ENCODE results near the gene TEX22.
A peak's percentile ranks its signal among the peaks of the same experiment; 100 is the strongest.

TEX22 gene

DNA sequence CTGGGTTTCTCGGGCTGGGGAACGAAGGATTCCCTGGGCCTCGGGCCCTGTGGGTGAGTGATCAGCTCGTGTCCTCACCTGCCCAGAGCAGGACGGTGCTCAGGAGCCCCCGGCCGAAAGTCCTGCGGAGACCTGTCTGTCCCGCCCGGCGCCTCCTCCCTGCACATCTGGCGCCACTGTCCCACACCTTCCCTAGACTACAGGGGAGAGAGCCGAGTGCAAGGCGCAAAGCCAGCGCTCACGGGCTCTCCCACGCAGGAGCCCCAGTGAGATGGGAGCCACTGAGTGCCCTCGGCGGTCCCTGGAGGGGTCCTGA, 13.1 kb upstream of the TEX22 start:
- no peak for DNase-seq

GRCh38 chr14:105385698-105386365, 12.5 kb upstream of the TEX22 start:
- DNase-seq: peak; percentile 55 to 70 (median 67)

DNA sequence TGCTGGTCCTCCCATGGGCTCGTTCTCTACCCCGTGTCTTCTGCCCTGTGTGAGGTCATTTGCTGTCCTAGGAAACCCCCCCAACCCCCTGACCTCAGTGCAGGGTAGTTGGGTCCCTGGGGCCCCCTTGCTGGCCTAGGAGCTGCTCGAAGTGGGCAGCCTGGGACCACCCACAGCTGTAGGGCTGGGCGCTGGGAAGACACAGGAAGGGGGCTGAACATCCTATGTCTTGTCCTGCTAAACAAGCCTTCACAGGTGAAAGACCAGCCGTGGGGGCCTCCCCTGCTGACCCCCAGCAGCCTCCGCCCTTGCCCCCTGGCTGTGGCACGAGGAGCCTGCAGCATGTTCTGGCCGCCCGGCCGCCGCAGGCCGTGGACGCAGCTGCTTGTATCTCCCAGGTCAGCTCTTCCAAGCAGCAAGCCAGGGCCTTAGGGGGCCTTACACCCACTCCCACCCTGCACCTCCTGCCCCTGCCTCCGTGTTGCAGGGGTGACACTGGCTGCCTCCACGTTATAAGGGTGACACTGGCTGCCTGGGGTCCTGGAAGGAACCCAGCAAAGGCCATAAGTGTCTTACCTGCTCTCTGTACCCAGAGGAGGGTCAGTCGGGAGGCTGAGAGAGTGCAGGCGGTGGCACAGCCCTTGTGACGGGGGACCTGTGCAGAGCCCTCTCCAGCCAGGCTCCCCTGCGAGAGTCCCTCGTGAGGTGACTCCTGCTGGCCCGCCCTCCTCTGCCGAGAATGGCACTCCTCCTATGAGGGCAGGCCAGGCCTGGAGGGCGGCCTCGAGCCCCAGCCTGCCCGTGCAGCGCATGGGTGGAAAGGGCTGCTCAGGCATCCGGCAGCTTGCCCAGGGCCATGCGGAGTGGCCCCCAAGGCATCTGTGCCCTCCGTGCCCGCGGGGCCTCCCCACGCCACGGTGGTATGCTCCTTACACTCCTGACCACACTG, 11.5 kb upstream of the TEX22 start:
- no peak for DNase-seq

GRCh38 chr14:105387530-105387922, 10.8 kb upstream of the TEX22 start:
- DNase-seq: no peak

DNA sequence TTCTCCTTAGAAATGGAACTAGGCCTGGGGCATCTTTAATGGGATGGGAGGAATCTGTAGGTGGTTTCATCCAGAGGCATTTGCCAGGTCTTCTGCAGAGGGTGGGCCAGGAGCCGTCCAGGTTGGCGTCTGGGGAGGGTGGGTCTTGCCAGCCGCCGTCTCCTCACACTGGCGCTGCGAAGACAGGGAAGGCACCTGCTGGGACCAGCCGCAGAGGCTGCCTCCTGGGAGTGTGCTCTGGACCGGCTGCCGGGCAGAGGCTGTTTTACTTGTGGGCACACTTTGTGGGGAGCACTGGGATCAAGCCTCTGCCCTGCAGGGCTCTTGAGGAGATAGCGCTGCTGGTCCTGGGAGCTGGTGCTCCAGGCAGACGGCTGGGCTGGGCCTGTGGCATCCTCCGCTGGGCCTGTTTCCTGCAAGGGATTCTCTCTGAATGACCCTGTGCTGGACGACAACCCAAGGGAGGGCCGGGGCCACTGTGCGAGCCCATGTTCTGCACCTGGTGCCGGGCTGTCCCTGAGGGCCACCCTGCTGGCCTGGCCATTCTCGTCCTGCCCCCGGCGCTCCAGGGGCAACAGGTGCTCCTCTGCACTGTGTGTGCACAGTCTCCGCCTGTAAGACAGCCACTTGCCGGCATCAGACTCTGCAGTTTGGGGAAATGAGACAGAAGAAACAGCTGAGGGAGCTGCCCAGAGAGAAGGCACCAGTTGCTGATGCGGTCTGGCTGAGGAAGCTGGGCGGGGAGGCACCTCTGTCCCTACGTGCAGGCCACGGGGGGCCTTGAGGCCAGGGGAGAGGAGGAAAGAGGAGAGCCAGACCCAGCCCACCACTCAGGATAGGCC, 10.0 kb upstream of the TEX22 start:
- DNase-seq: peak; percentile 36 to 53 (median 50)

- no peak for DNase-seq
Observed at GRCh38 chr14:105388976-105389375, 9.4 kb upstream of the TEX22 start.

DNA sequence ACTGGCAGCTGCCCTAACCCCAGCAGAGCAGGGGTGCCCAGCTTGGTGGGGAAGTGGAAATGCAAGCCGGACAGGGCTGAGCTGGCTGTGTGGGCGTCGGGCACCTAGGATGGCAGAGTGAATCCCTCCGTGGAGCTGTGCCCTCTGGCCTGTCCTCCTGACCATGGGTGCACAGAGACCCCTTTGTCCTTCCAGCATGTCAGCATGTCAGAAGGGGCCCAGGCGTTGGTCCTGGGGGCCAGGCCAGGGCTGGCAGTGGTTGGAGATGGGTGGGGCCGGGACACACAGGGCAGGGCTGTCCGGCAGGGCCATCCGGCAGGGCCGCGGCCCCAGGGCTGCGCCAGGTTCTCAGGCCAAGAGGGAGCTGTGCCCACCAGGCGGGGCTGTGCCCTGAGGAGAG, 8.8 kb upstream of the TEX22 start:
- peak; percentile 67 to 77 (median 68) for DNase-seq

- peak; percentile 58 to 78 (median 60) for DNase-seq
Observed at GRCh38 chr14:105389976-105390848, 8.1 kb upstream of the TEX22 start.

GRCh38 chr14:105390849-105391500, 7.4 kb upstream of the TEX22 start:
- DNase-seq: no peak

GRCh38 chr14:105391541-105391940, 6.8 kb upstream of the TEX22 start:
- no peak for DNase-seq

- DNase-seq: no peak
Observed at GRCh38 chr14:105392131-105393090, 5.9 kb upstream of the TEX22 start.

DNA sequence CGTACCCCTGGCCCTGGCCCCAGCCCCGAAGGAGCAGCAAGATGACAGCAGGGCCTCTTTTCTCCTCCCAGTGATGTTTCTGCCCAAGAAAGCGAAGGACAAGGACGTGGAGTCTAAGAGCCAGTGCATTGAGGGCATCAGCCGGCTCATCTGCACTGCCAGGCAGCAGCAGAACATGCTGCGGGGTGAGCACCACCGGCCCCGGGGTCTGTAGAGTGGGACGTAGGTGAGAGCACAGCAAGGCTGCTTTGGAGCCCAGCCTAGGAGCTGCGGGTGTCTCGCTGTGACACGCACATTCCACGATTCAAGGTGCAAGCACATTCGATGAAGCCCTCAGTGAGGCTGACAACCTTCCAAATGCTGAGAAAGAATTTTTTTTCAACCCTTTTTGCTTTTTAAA, 5.2 kb upstream of the TEX22 start:
- no peak for DNase-seq

GRCh38 chr14:105394714-105395537, 3.4 kb upstream of the TEX22 start:
- DNase-seq: no peak

DNA sequence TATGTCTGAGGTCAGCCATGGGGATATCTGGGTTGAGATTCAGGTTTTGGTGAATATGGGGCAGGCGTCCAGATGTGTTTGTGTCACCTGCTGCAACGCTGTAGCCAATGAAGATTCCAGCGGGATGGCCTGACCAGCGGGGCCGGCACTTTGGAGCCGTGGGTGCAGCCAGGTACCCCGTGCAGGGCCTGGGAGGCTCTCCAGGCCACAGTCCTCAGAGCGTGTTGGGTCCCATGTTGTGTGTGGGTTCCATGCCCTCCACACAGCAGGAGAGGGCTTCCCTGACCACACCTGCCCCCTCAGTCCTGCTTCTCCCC, 2.8 kb upstream of the TEX22 start:
- no peak for DNase-seq

GRCh38 chr14:105397350-105397931, 897 bp upstream of the TEX22 start:
- DNase-seq: no peak

GRCh38 chr14:105398726-105399465, 558 bp downstream of the TEX22 start:
- peak; percentile 27 to 54 (median 42) for DNase-seq

GRCh38 chr14:105399466-105399775, 1.1 kb downstream of the TEX22 start:
- DNase-seq: no peak

DNA sequence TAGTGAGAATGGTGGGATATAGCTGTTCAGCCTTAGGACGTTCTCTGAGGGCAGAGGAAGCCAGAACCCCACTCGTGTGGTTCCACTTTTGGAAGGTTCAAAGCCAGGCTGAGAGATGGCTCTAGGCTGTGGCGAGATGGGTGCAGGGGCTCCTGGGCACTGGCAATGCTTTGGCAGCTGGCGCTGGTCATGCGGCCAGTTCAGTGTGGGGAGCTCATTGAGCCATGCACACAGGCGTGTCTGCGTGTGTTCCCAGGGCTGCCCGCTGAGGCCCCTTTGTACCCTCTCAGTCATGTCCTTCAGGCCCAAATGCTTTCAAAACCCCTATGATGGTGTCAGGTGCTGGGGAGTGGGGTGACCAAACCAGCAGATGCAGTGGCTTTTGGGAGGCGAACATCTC, 1.7 kb downstream of the TEX22 start:
- no peak for DNase-seq

GRCh38 chr14:105401699-105402098, 3.4 kb downstream of the TEX22 start:
- DNase-seq: no peak

Data from suppressor macrophage treated with lipopolysaccharide for 1 hour (primary cell).